Upper lobe of left lung (tissue), 4 donors: ENCODE results near the gene RGS5.

ENCODE experiments used
- POLR2A ChIP-seq, 4 donors: fragments of 450-650 bp; IDR thresholded peaks; one replicate each; pipeline ENCODE4 v1.5.1; 2016 to 2017; ENCODE audit warnings: antibody characterized with exemption in 4 of 4, mild to moderate bottlenecking in 2 of 4
- TF ChIP-seq, protein P1 (sequence below), 6 experiments: fragments of 450-650 bp in 4 of 6; fragments of 200-600 bp in 2 of 6; sonication (generic) in 2 of 6; IDR thresholded peaks; one replicate each; pipeline ENCODE4 v1.5.1; 2016 to 2019; ENCODE audit warnings: antibody characterized with exemption in 6 of 6

DNA sequence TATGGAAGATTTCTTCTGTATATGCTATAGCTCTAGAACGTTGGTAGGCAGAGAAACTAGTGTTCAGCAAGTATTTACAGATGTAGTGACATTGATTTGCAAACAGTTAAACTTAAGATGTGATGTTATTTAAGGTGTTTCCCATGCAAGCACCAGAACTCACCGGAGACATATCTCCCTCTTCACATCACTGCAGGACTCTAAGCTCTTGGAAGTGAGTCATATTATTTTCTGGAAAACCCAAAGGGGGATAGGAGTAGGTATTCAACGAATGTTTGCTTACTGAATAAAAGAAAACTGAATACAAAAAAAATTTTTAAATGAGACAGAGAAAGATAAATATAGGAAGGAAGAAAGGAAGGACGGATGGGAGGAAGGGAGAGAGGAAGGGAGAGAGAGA lies 108.5 kb downstream of the RGS5 start:
- TF ChIP-seq, protein P1, sequence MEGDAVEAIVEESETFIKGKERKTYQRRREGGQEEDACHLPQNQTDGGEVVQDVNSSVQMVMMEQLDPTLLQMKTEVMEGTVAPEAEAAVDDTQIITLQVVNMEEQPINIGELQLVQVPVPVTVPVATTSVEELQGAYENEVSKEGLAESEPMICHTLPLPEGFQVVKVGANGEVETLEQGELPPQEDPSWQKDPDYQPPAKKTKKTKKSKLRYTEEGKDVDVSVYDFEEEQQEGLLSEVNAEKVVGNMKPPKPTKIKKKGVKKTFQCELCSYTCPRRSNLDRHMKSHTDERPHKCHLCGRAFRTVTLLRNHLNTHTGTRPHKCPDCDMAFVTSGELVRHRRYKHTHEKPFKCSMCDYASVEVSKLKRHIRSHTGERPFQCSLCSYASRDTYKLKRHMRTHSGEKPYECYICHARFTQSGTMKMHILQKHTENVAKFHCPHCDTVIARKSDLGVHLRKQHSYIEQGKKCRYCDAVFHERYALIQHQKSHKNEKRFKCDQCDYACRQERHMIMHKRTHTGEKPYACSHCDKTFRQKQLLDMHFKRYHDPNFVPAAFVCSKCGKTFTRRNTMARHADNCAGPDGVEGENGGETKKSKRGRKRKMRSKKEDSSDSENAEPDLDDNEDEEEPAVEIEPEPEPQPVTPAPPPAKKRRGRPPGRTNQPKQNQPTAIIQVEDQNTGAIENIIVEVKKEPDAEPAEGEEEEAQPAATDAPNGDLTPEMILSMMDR (IDR thresholded peaks at IDR 0.05) = no peak
- TF ChIP-seq POLR2A (IDR thresholded peaks at IDR 0.05) = no peak
